HG03442 (cell line): ENCODE data around the gene IQCK.
"Not testable (repeated sequence)": the region's sequence is repeated elsewhere in the genome, so short reads cannot be mapped to it uniquely, and the experiment has no call there.

ENCODE experiments used
- ATAC-seq: cut with Tn5 transposase; IDR thresholded peaks from one replicate; pipeline ENCODE4 v1.9.1; 2021; ENCODE audit warnings: mild to moderate bottlenecking, moderate library complexity; ENCODE audit not compliant: unreplicated experiment

Gene IQCK

GRCh38 chr16:19717741-19718623 is at the start of gene IQCK, which contains the start of gene KNOP1:
TSS of gene IQCK (plus strand) at chr16:19718271. CDS start at chr16:19718307, 36 bp downstream.
TSS of gene KNOP1 (minus strand) at chr16:19718227. CDS start at chr16:19715035, 3,192 bp downstream.
- peak; percentile 91 for ATAC-seq

- no peak for ATAC-seq
Measured at GRCh38 chr16:19672378-19672777, 45.7 kb upstream of the IQCK start.

- ATAC-seq = no peak
Measured at GRCh38 chr16:19674485-19674884, 43.6 kb upstream of the IQCK start.

GRCh38 chr16:19677402-19677801 is 40.7 kb upstream of the IQCK start:
- no peak for ATAC-seq

GRCh38 chr16:19678804-19679203 is 39.3 kb upstream of the IQCK start:
- ATAC-seq = no peak

- not testable (repeated sequence) for ATAC-seq
Measured at GRCh38 chr16:19679281-19679680, 38.8 kb upstream of the IQCK start.

- no peak for ATAC-seq
Measured at GRCh38 chr16:19680881-19681340, 37.2 kb upstream of the IQCK start.

GRCh38 chr16:19681637-19682036 is 36.4 kb upstream of the IQCK start:
- no peak for ATAC-seq

- ATAC-seq = no peak
Measured at GRCh38 chr16:19683453-19684236, 34.4 kb upstream of the IQCK start.

GRCh38 chr16:19685176-19685575 is 32.9 kb upstream of the IQCK start:
- no peak for ATAC-seq

- ATAC-seq = no peak
Measured at GRCh38 chr16:19687279-19687678, 30.8 kb upstream of the IQCK start.

GRCh38 chr16:19688396-19689024 is 29.6 kb upstream of the IQCK start:
- no peak for ATAC-seq

- no peak for ATAC-seq
Measured at GRCh38 chr16:19689342-19689741, 28.7 kb upstream of the IQCK start.

- ATAC-seq = no peak
Measured at GRCh38 chr16:19690196-19690595, 27.9 kb upstream of the IQCK start.

GRCh38 chr16:19691161-19691711 is 26.8 kb upstream of the IQCK start:
- no peak for ATAC-seq

- ATAC-seq = no peak
Measured at GRCh38 chr16:19694989-19695388, 23.1 kb upstream of the IQCK start.

GRCh38 chr16:19696328-19696727 is 21.7 kb upstream of the IQCK start:
- no peak for ATAC-seq

GRCh38 chr16:19696961-19697360 is 21.1 kb upstream of the IQCK start:
- no peak for ATAC-seq

- ATAC-seq = no peak
Measured at GRCh38 chr16:19697756-19698318, 20.2 kb upstream of the IQCK start.
